Measurements from ENCODE around the gene C20orf204. TPM values are rescaled to one million over a fixed set of nuclear protein-coding genes. Genes with fewer than 3 reads are reported as not detected.

The C20orf204 gene
- total and polyA plus RNA-seq, 2 of the 4 experiments (the other 2 are of a cell fraction) = 0.09 to 0.18 TPM

GRCh38 chr20:64065974-64066343 is 30.0 kb downstream of the C20orf204 start:
- H3K36me3 ChIP-seq (ENCODE audit: control insufficient read depth, insufficient read depth, low read length) = peaks cover 4% of the 10 kb centered on the region; the same call in 1 of the 2 replicates
- CTCF ChIA-PET = no interaction called here

More at GRCh38 chr20:64065974-64066343, 30.0 kb downstream of the C20orf204 start:
- Histone ChIP-seq H2AK5ac (ENCODE audit: low read depth, low read length) (peak overlapping the region; percentile 78), H4K5ac (ENCODE audit: low read depth, low read length) (no peak overlapping the region), H3K79me1 (ENCODE audit: low read depth in 1 of 2, low read length in 2 of 2) (peaks cover 10 to 38% of the 10 kb centered on the region in 2 experiments; a peak in 3 of 4 replicates), H2BK15ac (ENCODE audit: low read depth, low read length) (0 out of 3 replicates have a peak overlapping the region, but pooled peaks have one; percentile 40), H3K4me3 (ENCODE audit: insufficient read depth, low read depth, low read length) (no peak overlapping the region), H2BK20ac (ENCODE audit: low read depth, low read length) (peak overlapping the region; percentile 26; the same call in 1 of the 2 replicates), H3K9me3 (ENCODE audit: control insufficient read depth, insufficient read depth, low read length) (no peaks in the 10 kb centered on the region), H3K56ac (ENCODE audit: extremely low read depth, insufficient read depth, low read length) (no peak overlapping the region), H3K4me1 (ENCODE audit: control insufficient read depth, insufficient read depth, low read length) (peaks cover 27% of the 10 kb centered on the region), H3K18ac (ENCODE audit: low read depth, low read length) (no peak overlapping the region), H2AFZ (replicated peaks; ENCODE audit: low read length, poor library complexity) (peak overlapping the region; percentile 65), H3K4me2 (ENCODE audit: low read depth, low read length) (no peak overlapping the region; the same call in 1 of the 2 replicates), H3K27me3 (ENCODE audit: control insufficient read depth, insufficient read depth, low read length) (no peaks in the 10 kb centered on the region), H2BK5ac (ENCODE audit: low read depth, low read length, poor library complexity, severe bottlenecking) (no peak overlapping the region), H4K91ac (ENCODE audit: insufficient read depth, low read depth, low read length) (no peak overlapping the region), H4K20me1 (ENCODE audit: insufficient read depth, low read length) (peaks cover 15% of the 10 kb centered on the region), H2BK120ac (ENCODE audit: low read depth, low read length) (peak overlapping the region; percentile 52), H2AK9ac (replicated peaks; ENCODE audit: low read depth, low read length, poor library complexity) (peak overlapping the region; percentile 81), H3K4ac (ENCODE audit: low read depth, low read length) (peak overlapping the region; percentile 23; the same call in 1 of the 2 replicates), H4K8ac (ENCODE audit: low read depth in 2 of 2, low read length in 2 of 2) (peak overlapping the region in 1 of 2 experiments; percentile 37; a peak in 1 of 4 replicates), H3K9me1 (ENCODE audit: insufficient read depth, low read length) (peaks cover 19% of the 10 kb centered on the region), H3K9ac (ENCODE audit: low read depth, low read length) (no peak overlapping the region), H3K14ac (replicated peaks; ENCODE audit: low read depth, low read length) (peak overlapping the region; percentile 37; the same call in 1 of the 2 replicates), H3K23ac (ENCODE audit: low read depth, low read length) (no peak overlapping the region), H3K27ac (ENCODE audit: insufficient read depth, low read length) (no peak overlapping the region; the same call in 1 of the 2 replicates)
- intact Hi-C loops (cut with micrococcal nuclease) = no loop called here
- BruUV-seq (replicated peaks) = no TSS peak
- in situ Hi-C loops (cut with MboI; ENCODE audit: low sequenced_read_pairs) = no loop called here
- DNase-seq (peak; percentile 78), ATAC-seq (ENCODE audit: low read depth) (no peak)
- POLR2A ChIA-PET (ENCODE audit: unreplicated experiment) = no interaction called here
- TF ChIP-seq NFE2L2 (IDR thresholded peaks at IDR 0.05; ENCODE audit: low read depth, low read length) (no peak), MAZ (IDR thresholded peaks at IDR 0.05; ENCODE audit: borderline replicate concordance, low read depth, low read length) (peak; percentile 26; the same call in 1 of the 2 replicates)
- dilution Hi-C loops (cut with HindIII; ENCODE audit: low sequenced_read_pairs, unreplicated experiment) = no loop called here
- 90% methylated on average over 2 of the region's 5 CpGs; no CpG with 5 or more reads in 1 of the 2 experiments for WGBS, 2 experiments (ENCODE audit: extremely low coverage in 2 of 2, insufficient read length in 1 of 2)

All from IMR-90 (cell line).